Adipose tissue (tissue), 3 donors: ENCODE data around the gene KLHDC7A. TPM values are rescaled to one million over a fixed set of nuclear protein-coding genes. Genes with fewer than 3 reads are reported as not detected.

Experiments
- H3K27ac ChIP-seq: one replicate; pipeline ENCODE4 v1.5.1; 2013; ENCODE audit warnings: low read depth, low read length
- WGBS, 3 donors: extraction: QIAGEN DNeasy Blood & Tissue Kit; methylation state at CpG; one replicate each; pipeline ENCODE4 v1.1.7; 2013; 5-methylcytosine and 5-hydroxymethylcytosine counted together
- polyA plus RNA-seq, 3 donors: library from polyadenylated mRNA; stranded (reverse); fragments of 200-250 nt; gene quantifications; one replicate each; pipeline ENCODE4 v1.2.3, GENCODE V29; 2013
- donor health status: healthy with polysubstance abuse.
- donor health status: Bipolar disorder and iron deficiency.
- donor health status: healthy.

KLHDC7A gene
- polyA plus RNA-seq, 3 donors: 0.11 to 1.1 (median 0.24) TPM

DNA sequence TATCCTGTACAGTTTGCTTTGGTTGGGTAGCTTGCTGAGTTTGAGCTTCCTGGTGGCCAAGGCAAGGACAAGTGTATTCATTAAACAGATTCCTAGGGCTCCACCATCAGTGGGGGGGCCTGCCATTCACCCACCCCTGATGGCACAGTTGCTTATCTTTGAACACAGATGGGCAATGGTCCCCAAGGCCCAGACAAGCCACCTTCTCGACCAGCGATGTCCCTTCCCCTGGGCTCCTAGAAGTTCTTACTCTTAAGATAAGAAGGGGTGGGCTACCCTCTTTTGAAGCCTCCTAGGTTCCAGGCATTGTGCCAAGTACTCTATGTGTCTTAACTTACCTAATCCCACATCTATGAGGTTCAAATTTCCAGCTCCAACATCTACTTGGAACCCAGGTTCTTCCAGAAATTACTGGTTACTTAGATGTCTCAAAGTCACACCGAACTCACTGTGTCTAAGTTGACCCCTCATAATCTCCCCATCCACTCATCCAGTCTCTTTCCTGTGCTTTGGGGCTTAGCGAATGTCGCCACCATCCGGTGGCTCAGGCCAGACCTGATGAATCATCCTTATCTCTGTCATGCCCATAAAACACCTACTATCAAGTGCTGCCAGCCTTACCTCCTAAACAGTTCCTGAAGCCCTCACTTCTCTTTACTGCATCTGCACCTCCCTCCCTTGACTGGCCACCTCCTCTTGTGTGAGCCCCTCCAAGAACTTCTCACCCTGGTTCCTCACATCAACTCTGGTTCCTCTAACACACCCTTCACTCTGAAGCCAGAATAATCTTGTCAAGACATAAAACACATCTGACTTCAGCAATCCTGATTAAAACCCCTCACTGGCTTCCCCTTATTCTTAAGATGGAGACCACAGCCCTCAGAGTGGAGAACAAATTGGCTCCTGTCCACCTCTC lies 50.1 kb downstream of the KLHDC7A start:
- H3K27ac ChIP-seq: no peak overlapping the region
- WGBS, 3 donors: 51 to 74% (median 52%) methylated on average over 6 of the region's 6 CpGs

DNA sequence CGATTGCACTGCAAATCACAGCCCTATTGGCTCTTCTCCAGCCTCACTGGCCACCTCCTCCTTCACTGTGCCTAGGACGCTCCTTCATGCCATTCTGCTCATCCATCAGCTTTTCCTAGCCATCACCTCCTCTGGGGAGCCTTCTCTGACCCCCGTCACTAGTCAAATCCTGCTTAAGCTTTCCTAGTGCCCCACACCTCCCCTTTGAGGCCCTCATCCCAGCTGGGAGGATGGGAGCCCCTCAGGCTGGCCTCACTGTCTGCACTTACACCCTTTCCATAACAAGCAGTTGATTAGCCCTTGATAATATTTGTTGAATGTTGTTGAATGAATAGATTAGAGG lies 50.7 kb downstream of the KLHDC7A start:
- WGBS, 3 donors: 42 to 53% (median 46%) methylated on average over 3 of the region's 3 CpGs
- no peak overlapping the region for H3K27ac ChIP-seq

DNA sequence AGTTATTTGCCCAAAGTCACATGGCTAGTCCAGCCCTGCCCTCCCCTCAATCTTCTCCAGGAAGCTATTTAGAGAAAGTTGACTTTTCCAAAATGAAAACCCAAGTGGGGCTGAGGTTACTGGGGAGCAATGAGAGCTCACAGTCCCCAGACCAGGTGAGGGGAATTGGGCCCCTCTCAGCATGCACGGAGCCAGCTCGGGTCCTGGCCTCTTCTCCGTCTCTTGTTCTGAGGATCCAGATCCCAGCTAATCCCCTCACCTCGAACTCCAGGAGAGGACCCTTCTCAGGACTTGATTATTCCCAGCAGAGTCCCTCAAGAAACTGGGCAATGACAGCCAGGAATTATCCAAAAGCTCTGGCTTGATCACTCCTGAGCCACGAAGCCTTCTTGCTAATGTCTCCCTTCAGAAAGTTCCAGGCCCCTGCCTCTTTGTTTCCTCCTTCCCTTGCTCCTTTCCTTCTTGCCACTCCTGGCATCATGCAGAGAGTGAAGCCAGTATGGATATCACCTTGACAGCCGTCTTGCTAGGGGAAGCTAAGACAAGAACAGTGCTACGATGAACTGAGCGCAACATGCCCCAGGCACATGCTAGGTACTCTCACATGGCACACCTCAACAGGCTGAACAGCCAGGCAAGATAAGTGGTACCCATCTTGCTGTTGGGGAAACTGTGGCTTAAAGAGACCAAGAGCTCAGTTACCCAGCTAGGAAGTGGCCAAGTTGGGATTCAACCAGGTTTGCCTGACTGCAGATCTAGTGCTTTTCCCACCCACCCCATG lies 51.9 kb downstream of the KLHDC7A start:
- no peak overlapping the region for H3K27ac ChIP-seq
- 82 to 89% (median 85%) methylated on average over 8 of the region's 8 CpGs for WGBS, 3 donors

GRCh38 chr1:18533259-18533658 lies 52.5 kb downstream of the KLHDC7A start:
- no peak overlapping the region for H3K27ac ChIP-seq
- 42 to 67% (median 54%) methylated on average over 3 of the region's 3 CpGs for WGBS, 3 donors

DNA sequence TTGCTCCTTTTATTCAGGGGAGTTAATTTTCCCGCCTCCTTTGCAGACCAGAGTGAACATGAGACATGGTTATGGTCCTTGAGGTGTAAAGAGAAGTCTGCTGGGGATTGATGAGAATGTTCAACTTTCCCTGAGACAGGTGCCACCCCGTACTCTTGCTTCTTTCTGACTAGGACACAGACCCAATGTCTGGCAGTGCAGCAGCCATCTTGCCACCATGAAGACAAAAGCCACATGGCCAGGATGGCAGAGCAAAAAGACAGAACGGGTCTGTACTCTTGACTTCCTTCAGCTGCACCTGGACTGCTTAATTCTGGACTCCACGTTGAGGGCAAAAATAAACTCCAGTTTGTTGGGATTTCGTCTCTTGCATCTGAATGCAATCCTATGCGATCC lies 54.1 kb downstream of the KLHDC7A start:
- H3K27ac ChIP-seq: no peak overlapping the region
- WGBS, 3 donors: 51 to 75% (median 71%) methylated on average over 6 of the region's 6 CpGs

Other genes starting within 250 kb of the KLHDC7A start
- not detected for gene PAX7, start 149.9 kb downstream of the KLHDC7A start, polyA plus RNA-seq